ENCODE measurements around the gene FFAR3. TPM values are rescaled to one million over a fixed set of nuclear protein-coding genes. Genes with fewer than 3 reads are reported as not detected.
"Not testable (repeated sequence)": the region's sequence is repeated elsewhere in the genome, so short reads cannot be mapped to it uniquely, and the experiment has no call there.

Gene FFAR3
- total RNA-seq, 1 donor from 2014 or later, result 0.10 TPM

GRCh38 chr19:35377656-35378055, 19.4 kb downstream of the FFAR3 start:
- DNase-seq, result no peak

- DNase-seq, result no peak
Observed at GRCh38 chr19:35378356-35378755, 20.1 kb downstream of the FFAR3 start.

GRCh38 chr19:35379545-35379944, 21.3 kb downstream of the FFAR3 start:
- not testable (repeated sequence) for DNase-seq

GRCh38 chr19:35379992-35380391, 21.7 kb downstream of the FFAR3 start:
- DNase-seq, result no peak

- DNase-seq, result no peak
Observed at GRCh38 chr19:35380450-35381124, 22.3 kb downstream of the FFAR3 start.

GRCh38 chr19:35381318-35381717, 23.1 kb downstream of the FFAR3 start:
- no peak for DNase-seq

GRCh38 chr19:35381926-35382325, 23.7 kb downstream of the FFAR3 start:
- no peak for DNase-seq

- DNase-seq, result no peak
Observed at GRCh38 chr19:35383536-35383935, 25.3 kb downstream of the FFAR3 start.

GRCh38 chr19:35388277-35389054, 30.2 kb downstream of the FFAR3 start:
- DNase-seq, result no peak

GRCh38 chr19:35389192-35389861, 31.1 kb downstream of the FFAR3 start:
- no peak for DNase-seq

- DNase-seq, result no peak
Observed at GRCh38 chr19:35392742-35393715, 34.8 kb downstream of the FFAR3 start.

GRCh38 chr19:35395382-35396199, 37.3 kb downstream of the FFAR3 start:
- DNase-seq, result no peak

GRCh38 chr19:35396240-35396885, 38.1 kb downstream of the FFAR3 start:
- DNase-seq, result no peak

- DNase-seq, result no peak
Observed at GRCh38 chr19:35397064-35397463, 38.8 kb downstream of the FFAR3 start.

GRCh38 chr19:35398570-35398969, 40.3 kb downstream of the FFAR3 start:
- no peak for DNase-seq

- no peak for DNase-seq
Observed at GRCh38 chr19:35399231-35399630, 41.0 kb downstream of the FFAR3 start.

- no peak for DNase-seq
Observed at GRCh38 chr19:35399948-35400772, 41.9 kb downstream of the FFAR3 start.

GRCh38 chr19:35400773-35401100, 42.5 kb downstream of the FFAR3 start:
- DNase-seq, result no peak

GRCh38 chr19:35401416-35401815, 43.2 kb downstream of the FFAR3 start:
- DNase-seq, result not testable (repeated sequence)

Data from skin of body (tissue), 2 donors.